PC-3 (cell line): ENCODE results near the gene NKD2.

Experiments
- EZH2 ChIP-seq: fragments of 300-600 bp; sonication (generic); IDR thresholded peaks from one replicate; pipeline ENCODE4 v1.6.1; 2017; ENCODE audit warnings: antibody characterized with exemption, mild to moderate bottlenecking, low read length; ENCODE audit not compliant: unreplicated experiment
- TF ChIP-seq, protein P1 (sequence below): fragments of 300-600 bp; sonication (generic); conservative IDR thresholded peaks from 2 replicates; pipeline ENCODE4 v1.5.1; 2017; ENCODE audit warnings: antibody characterized with exemption, low read depth, mild to moderate bottlenecking, low read length

- TF ChIP-seq, protein P1, sequence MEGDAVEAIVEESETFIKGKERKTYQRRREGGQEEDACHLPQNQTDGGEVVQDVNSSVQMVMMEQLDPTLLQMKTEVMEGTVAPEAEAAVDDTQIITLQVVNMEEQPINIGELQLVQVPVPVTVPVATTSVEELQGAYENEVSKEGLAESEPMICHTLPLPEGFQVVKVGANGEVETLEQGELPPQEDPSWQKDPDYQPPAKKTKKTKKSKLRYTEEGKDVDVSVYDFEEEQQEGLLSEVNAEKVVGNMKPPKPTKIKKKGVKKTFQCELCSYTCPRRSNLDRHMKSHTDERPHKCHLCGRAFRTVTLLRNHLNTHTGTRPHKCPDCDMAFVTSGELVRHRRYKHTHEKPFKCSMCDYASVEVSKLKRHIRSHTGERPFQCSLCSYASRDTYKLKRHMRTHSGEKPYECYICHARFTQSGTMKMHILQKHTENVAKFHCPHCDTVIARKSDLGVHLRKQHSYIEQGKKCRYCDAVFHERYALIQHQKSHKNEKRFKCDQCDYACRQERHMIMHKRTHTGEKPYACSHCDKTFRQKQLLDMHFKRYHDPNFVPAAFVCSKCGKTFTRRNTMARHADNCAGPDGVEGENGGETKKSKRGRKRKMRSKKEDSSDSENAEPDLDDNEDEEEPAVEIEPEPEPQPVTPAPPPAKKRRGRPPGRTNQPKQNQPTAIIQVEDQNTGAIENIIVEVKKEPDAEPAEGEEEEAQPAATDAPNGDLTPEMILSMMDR, result no peak
- TF ChIP-seq EZH2, result no peak
Observed at GRCh38 chr5:1029945-1030625, 21.5 kb downstream of the NKD2 start.
